ENCODE measurements around the gene OR9Q1.

DNA sequence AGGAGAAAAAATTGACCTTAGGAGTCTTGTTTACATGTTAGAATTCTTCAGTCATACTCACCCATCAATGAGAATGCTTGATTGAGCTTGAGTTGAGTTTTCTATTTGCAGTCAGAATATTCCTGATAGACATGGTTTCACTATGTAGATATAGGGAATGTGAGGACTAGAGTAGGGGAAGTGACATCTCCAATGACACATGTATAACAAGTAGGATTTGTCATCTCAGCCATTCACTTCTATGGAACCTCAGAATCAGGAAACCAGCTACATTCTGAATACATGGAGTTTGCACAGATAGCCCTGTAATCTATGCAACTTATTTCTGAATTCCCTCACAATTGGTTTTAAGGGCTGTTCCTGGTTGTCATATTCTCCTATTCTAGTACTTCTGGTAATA, 20.1 kb upstream of the OR9Q1 start:
- TF ChIP-seq, protein P1, sequence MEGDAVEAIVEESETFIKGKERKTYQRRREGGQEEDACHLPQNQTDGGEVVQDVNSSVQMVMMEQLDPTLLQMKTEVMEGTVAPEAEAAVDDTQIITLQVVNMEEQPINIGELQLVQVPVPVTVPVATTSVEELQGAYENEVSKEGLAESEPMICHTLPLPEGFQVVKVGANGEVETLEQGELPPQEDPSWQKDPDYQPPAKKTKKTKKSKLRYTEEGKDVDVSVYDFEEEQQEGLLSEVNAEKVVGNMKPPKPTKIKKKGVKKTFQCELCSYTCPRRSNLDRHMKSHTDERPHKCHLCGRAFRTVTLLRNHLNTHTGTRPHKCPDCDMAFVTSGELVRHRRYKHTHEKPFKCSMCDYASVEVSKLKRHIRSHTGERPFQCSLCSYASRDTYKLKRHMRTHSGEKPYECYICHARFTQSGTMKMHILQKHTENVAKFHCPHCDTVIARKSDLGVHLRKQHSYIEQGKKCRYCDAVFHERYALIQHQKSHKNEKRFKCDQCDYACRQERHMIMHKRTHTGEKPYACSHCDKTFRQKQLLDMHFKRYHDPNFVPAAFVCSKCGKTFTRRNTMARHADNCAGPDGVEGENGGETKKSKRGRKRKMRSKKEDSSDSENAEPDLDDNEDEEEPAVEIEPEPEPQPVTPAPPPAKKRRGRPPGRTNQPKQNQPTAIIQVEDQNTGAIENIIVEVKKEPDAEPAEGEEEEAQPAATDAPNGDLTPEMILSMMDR (IDR thresholded peaks at IDR 0.05) = no peak
- no peak for TF ChIP-seq POLR2A (IDR thresholded peaks at IDR 0.05)

Measured in transverse colon (tissue), 3 donors.